HepG2 (cell line): ENCODE measurements around the gene OGFR. TPM values are rescaled to one million over a fixed set of nuclear protein-coding genes. Genes with fewer than 3 reads are reported as not detected.
A peak's percentile ranks its signal among the peaks of the same experiment; 100 is the strongest.

Experiments
- ATAC-seq: fragments of 200-7000 bp; cut with Tn5 transposase; 3 replicates; pipeline ENCODE4 v1.9.1; 2020; ENCODE audit warnings: mild to moderate bottlenecking, moderate library complexity
- BruUV-seq: library from RNA; stranded (reverse); fragments of 400-500 nt; replicated peaks from 2 replicates; lab custom pipeline; 2021; lab: Mats Ljungman, UMichigan
- CTCF ChIA-PET: fragments of 300-600 bp; formaldehyde crosslinking; extraction: SDS; loops from one replicate; lab custom pipeline; 2021; ENCODE audit warnings: low total read pairs, inconsistent platforms, low intra/inter-chr PET ratio; lab: Yijun Ruan, JAX
- POLR2A ChIA-PET: fragments of 350-600 bp; sonication (Branson Sonifier 250); formaldehyde crosslinking; loops from one replicate; lab custom pipeline; 2020; ENCODE audit warnings: antibody characterized with exemption, inconsistent platforms; lab: Yijun Ruan, JAX
- DNase-seq: peaks from one replicate; pipeline ENCODE4 v3.0.0-alpha.2; 2015; ENCODE audit warnings: low spot score
- FAIRE-seq: peaks from 3 replicates; lab custom pipeline; 2011; peaks lifted over from hg19 to GRCh38; lab: Jason Lieb, UNC
- H2AFZ ChIP-seq: one replicate; pipeline ENCODE4 v1.6.1; 2011; ENCODE audit warnings: low read length, inconsistent platforms
- H3K27ac ChIP-seq: fragments of 300-600 bp; 3 replicates; pipeline ENCODE4 v1.8.0; 2011; ENCODE audit warnings: mixed run types, mild to moderate bottlenecking, mixed read lengths, low read length, inconsistent platforms; ENCODE audit not compliant: insufficient read depth; ENCODE audit errors: extremely low read length
- H3K27me3 ChIP-seq, 2 experiments: fragments of 200-600 bp in 1 of 2; 2 replicates in 1 of 2; 3 replicates in 1 of 2; pipeline versions ENCODE4 v1.6.0 to v1.8.0; 2011; ENCODE audit warnings: low read length in 2 of 2, mild to moderate bottlenecking in 2 of 2, moderate library complexity in 2 of 2, inconsistent platforms in 1 of 2; ENCODE audit not compliant: insufficient read depth in 2 of 2, control insufficient read depth in 1 of 2
- H3K36me3 ChIP-seq, 2 experiments: fragments of 200-600 bp in 1 of 2; replicated peaks in 1 of 2; 2 replicates in 1 of 2; 3 replicates in 1 of 2; pipeline versions ENCODE4 v1.5.1 to v1.8.0; 2011; ENCODE audit warnings: low read length in 2 of 2, inconsistent platforms in 1 of 2; ENCODE audit not compliant: insufficient read depth in 2 of 2, control insufficient read depth in 1 of 2
- H3K4me1 ChIP-seq: 2 replicates; pipeline ENCODE4 v1.5.1; 2012; ENCODE audit warnings: low read length, inconsistent platforms; ENCODE audit not compliant: insufficient read depth
- H3K4me2 ChIP-seq: 2 replicates; pipeline ENCODE4 v1.6.0; 2011; ENCODE audit warnings: low read depth, low read length, inconsistent platforms
- H3K4me3 ChIP-seq, 3 experiments: fragments of 200-600 bp in 1 of 3; sonication (generic), shearing (Covaris generic) in 1 of 3; replicated peaks in 1 of 3; 2 replicates each; pipeline ENCODE4 v1.5.1; 2011 to 2016; ENCODE audit warnings: low read length in 3 of 3, inconsistent platforms in 2 of 3, low read depth in 2 of 3, mild to moderate bottlenecking in 2 of 3, control low read depth in 1 of 3, mixed read lengths in 1 of 3; ENCODE audit not compliant: insufficient read depth in 1 of 3
- H3K79me2 ChIP-seq: one replicate; pipeline ENCODE4 v1.6.1; 2011; ENCODE audit warnings: low read length, inconsistent platforms; ENCODE audit not compliant: insufficient read depth
- H3K9ac ChIP-seq: 2 replicates; pipeline ENCODE4 v1.6.0; 2011; ENCODE audit warnings: mild to moderate bottlenecking, low read depth, low read length, inconsistent platforms; ENCODE audit not compliant: insufficient read depth
- H3K9me3 ChIP-seq: 2 replicates; pipeline ENCODE4 v1.5.1; 2012; ENCODE audit warnings: mild to moderate bottlenecking, low read length
- H4K20me1 ChIP-seq: 2 replicates; pipeline ENCODE4 v1.6.0; 2011; ENCODE audit warnings: inconsistent platforms, mild to moderate bottlenecking, low read length, moderate library complexity; ENCODE audit not compliant: insufficient read depth
- AGO2 ChIP-seq: fragments of 200-400 bp; formaldehyde crosslinking; optimal IDR thresholded peaks from 2 replicates; pipeline ENCODE3; 2017; ENCODE audit warnings: mild to moderate bottlenecking, low read depth, low read length, moderate library complexity
- GABPB1 ChIP-seq: IDR thresholded peaks from 2 replicates; pipeline ENCODE4 v1.6.1; 2016; ENCODE audit warnings: mild to moderate bottlenecking, missing genetic modification reagents, moderate library complexity, missing compliant biosample characterization
- KDM5B ChIP-seq: sonication (generic); formaldehyde crosslinking; IDR thresholded peaks from 2 replicates; pipeline ENCODE4 v1.4.0; 2020; ENCODE audit warnings: missing genetic modification reagents, mild to moderate bottlenecking, borderline replicate concordance
- KLF6 ChIP-seq: IDR thresholded peaks from 2 replicates; pipeline ENCODE4 v1.8.0; 2016; ENCODE audit warnings: missing biosample characterization, missing genetic modification reagents
- MED8 ChIP-seq: sonication (generic); formaldehyde crosslinking; IDR thresholded peaks from 2 replicates; pipeline ENCODE4 v1.8.1; 2023; ENCODE audit warnings: mild to moderate bottlenecking, missing genetic modification reagents; ENCODE audit not compliant: insufficient replicate concordance
- MEIS1 ChIP-seq: sonication (generic); formaldehyde crosslinking; IDR thresholded peaks from 2 replicates; pipeline ENCODE4 v1.9.0; 2021; ENCODE audit warnings: mild to moderate bottlenecking, missing genetic modification reagents, moderate library complexity, borderline replicate concordance
- MNT ChIP-seq: fragments of 450-650 bp; IDR thresholded peaks from 2 replicates; pipeline ENCODE4 v1.6.1; 2016
- PAF1 ChIP-seq: IDR thresholded peaks from 2 replicates; pipeline ENCODE4 v1.6.1; 2016; ENCODE audit warnings: missing genetic modification reagents, missing compliant biosample characterization
- POLR2G ChIP-seq: fragments of 200-400 bp; formaldehyde crosslinking; IDR thresholded peaks from 2 replicates; pipeline ENCODE4 v1.6.1; 2018; ENCODE audit warnings: mild to moderate bottlenecking, low read depth, low read length, moderate library complexity
- PRDM4 ChIP-seq: sonication (generic); formaldehyde crosslinking; IDR thresholded peaks from 2 replicates; pipeline ENCODE4 v1.9.0; 2021; ENCODE audit warnings: missing genetic modification reagents, borderline replicate concordance
- RBFOX2 ChIP-seq: fragments of 200-400 bp; formaldehyde crosslinking; IDR thresholded peaks from 2 replicates; pipeline ENCODE4 v1.6.1; 2017; ENCODE audit warnings: low read depth, mild to moderate bottlenecking, low read length
- SALL1 ChIP-seq: sonication (generic); formaldehyde crosslinking; IDR thresholded peaks from 2 replicates; pipeline ENCODE4 v1.8.0; 2022; ENCODE audit warnings: mild to moderate bottlenecking, missing genetic modification reagents
- TSC22D2 ChIP-seq: sonication (generic); formaldehyde crosslinking; IDR thresholded peaks from 2 replicates; pipeline ENCODE4 v1.5.1; 2020; ENCODE audit warnings: missing genetic modification reagents, mild to moderate bottlenecking, borderline replicate concordance
- ZNF253 ChIP-seq: sonication (generic); formaldehyde crosslinking; IDR thresholded peaks from 2 replicates; pipeline ENCODE4 v1.8.0; 2022; ENCODE audit warnings: mild to moderate bottlenecking, missing genetic modification reagents, borderline replicate concordance
- ZNF256 ChIP-seq: sonication (generic); formaldehyde crosslinking; conservative IDR thresholded peaks from 2 replicates; pipeline ENCODE4 v1.4.0; 2020; ENCODE audit warnings: missing genetic modification reagents
- ZNF530 ChIP-seq: sonication (generic); formaldehyde crosslinking; IDR thresholded peaks from 2 replicates; pipeline ENCODE4 v1.5.0; 2020; ENCODE audit warnings: low read depth, mild to moderate bottlenecking, missing genetic modification reagents
- ZNF7 ChIP-seq: IDR thresholded peaks from 2 replicates; pipeline ENCODE4 v1.6.1; 2016; ENCODE audit warnings: missing biosample characterization, missing genetic modification reagents
- ZNF703 ChIP-seq: sonication (generic); formaldehyde crosslinking; IDR thresholded peaks from 2 replicates; pipeline ENCODE4 v1.5.1; 2020; ENCODE audit warnings: missing genetic modification reagents, mild to moderate bottlenecking, moderate library complexity, borderline replicate concordance
- ZNF740 ChIP-seq: sonication (generic); formaldehyde crosslinking; IDR thresholded peaks from 2 replicates; pipeline ENCODE4 v1.4.0; 2020; ENCODE audit warnings: missing genetic modification reagents
- WGBS: methylation state at CpG from one replicate; pipeline ENCODE4 v1.1.6; 2017; ENCODE audit warnings: low lambda C conversion rate; 5-methylcytosine and 5-hydroxymethylcytosine counted together
- in situ Hi-C: cut with HindIII; loops from 2 replicates; pipeline ENCODE4 v1.10.0; 2017; ENCODE audit warnings: low pct_unique_long_range_greater_than_20kb; ENCODE audit not compliant: extremely low pct_ligation_motif_present
- intact Hi-C: fragments of 100-400 bp; cut with micrococcal nuclease; formaldehyde crosslinking; loops from one replicate; pipeline ENCODE4 v1.10.0; 2022; ENCODE audit not compliant: unreplicated experiment
- polyA plus RNA-seq, 8 experiments: library from polyadenylated mRNA; depleted of rRNA in 3 of 8; stranded (reverse) in 7 of 8; unstranded in 1 of 8; fragments of >200 nt; fragmentation: Illumina TruSeq in 4 of 8; extraction: Trizol in 4 of 8; gene quantifications; 2 replicates each; pipeline versions ENCODE4 v1.2.1 to v1.2.3, GENCODE V29; 2011 to 2016; ENCODE audit warnings: low read depth in 4 of 8, missing spikeins in 1 of 8, mixed read lengths in 1 of 8; ENCODE audit not compliant: insufficient read depth in 1 of 8
- total RNA-seq, 5 experiments: library from RNA; depleted of rRNA; stranded (reverse); fragments of >200 nt; fragmentation: Illumina TruSeq; extraction: Trizol; gene quantifications; 2 replicates each; pipeline ENCODE4 v1.2.3, GENCODE V29; 2016; ENCODE audit warnings: low read depth in 1 of 5

Gene OGFR
- total and polyA plus RNA-seq, 2 of the 13 experiments (the other 11 are each of a cell fraction or from before 2014, with no cell fraction given): 47.7 to 81.8 TPM

GRCh38 chr20:62800314-62801259, 4.0 kb upstream of the OGFR start:
- ChIA-PET POLR2A (no interaction called here), CTCF (interaction anchor here (0.8 kb wide), 1 partner anchor 8 kb away, joined by 3 read pairs; no protein-coding TSS in a partner anchor)
- Histone ChIP-seq H3K79me2 (peaks cover 11% of the 10 kb centered on the region), H3K36me3 (peaks cover 27 to 36% of the 10 kb centered on the region in 2 experiments), H3K9me3 (no peaks in the 10 kb centered on the region), H3K4me1 (peaks cover 37% of the 10 kb centered on the region), H3K4me2 (no peak overlapping the region), H3K4me3 (no peak overlapping the region), H3K27ac (no peak overlapping the region), H2AFZ (no peak overlapping the region), H4K20me1 (peaks cover 5% of the 10 kb centered on the region; the same call in 1 of the 2 replicates), H3K9ac (no peak overlapping the region), H3K27me3 (no peaks in the 10 kb centered on the region)
- BruUV-seq: no TSS peak
- ATAC-seq (no peak), DNase-seq (no peak), FAIRE-seq (no peak)
- in situ Hi-C loops: no loop called here
- intact Hi-C loops: no loop called here
- WGBS: 95% methylated on average over 26 of the region's 26 CpGs
- no peak for TF ChIP-seq ZNF740 (CRISPR knock-in tag)
- no peak for TF ChIP-seq TSC22D2 (CRISPR knock-in tag)
- 0 out of 2 replicates have a peak, but pooled peaks have one; percentile 8 for TF ChIP-seq SALL1 (CRISPR knock-in tag)
- TF ChIP-seq AGO2: peak; percentile 87
- 0 out of 2 replicates have a peak, but pooled peaks have one; percentile 3 for TF ChIP-seq RBFOX2
- TF ChIP-seq MEIS1 (CRISPR knock-in tag): no peak
- peak; percentile 75 for TF ChIP-seq ZNF7 (CRISPR knock-in tag)
- TF ChIP-seq MNT: peak; percentile 47
- TF ChIP-seq ZNF530 (CRISPR knock-in tag): no peak
- TF ChIP-seq ZNF256 (CRISPR knock-in tag): no peak
- TF ChIP-seq ZNF703: no peak
- no peak for TF ChIP-seq MED8 (CRISPR knock-in tag)
- TF ChIP-seq KLF6: no peak
- TF ChIP-seq KDM5B (CRISPR knock-in tag): 0 out of 2 replicates have a peak, but pooled peaks have one; percentile 29
- TF ChIP-seq PAF1 (CRISPR knock-in tag): peak; percentile 34; the same call in 1 of the 2 replicates
- 0 out of 2 replicates have a peak, but pooled peaks have one; percentile 13 for TF ChIP-seq POLR2G
- TF ChIP-seq ZNF253: no peak
- 0 out of 2 replicates have a peak, but pooled peaks have one; percentile 10 for TF ChIP-seq GABPB1 (CRISPR knock-in tag)
- TF ChIP-seq PRDM4 (CRISPR knock-in tag): no peak
